K562 (cell line): ENCODE measurements around the gene HK1. TPM values are rescaled to one million over a fixed set of nuclear protein-coding genes. Genes with fewer than 3 reads are reported as not detected.
A peak's percentile ranks its signal among the peaks of the same experiment; 100 is the strongest.

ENCODE experiments used
- CBFA2T3 ChIP-seq: fragments of 450-650 bp; IDR thresholded peaks from 2 replicates; pipeline ENCODE4 v1.6.1; 2017
- NR4A1 ChIP-seq, 2 experiments: fragments of 250-450 bp in 1 of 2; fragments of 450-650 bp in 1 of 2; sonication (Bioruptor Pico) in 1 of 2; IDR thresholded peaks; 2 replicates each; pipeline versions ENCODE4 v1.4.0 to v1.6.1; 2016 to 2020; ENCODE audit warnings: mild to moderate bottlenecking in 2 of 2, missing compliant biosample characterization in 1 of 2, missing genetic modification characterization in 1 of 2, moderate library complexity in 1 of 2
- RAD51 ChIP-seq: fragments of 450-650 bp; IDR thresholded peaks from 2 replicates; pipeline ENCODE4 v1.7.1; 2016; ENCODE audit warnings: low read depth, mild to moderate bottlenecking, borderline replicate concordance
- RBM34 ChIP-seq: fragments of 200-400 bp; formaldehyde crosslinking; IDR thresholded peaks from 2 replicates; pipeline ENCODE4 v1.6.1; 2018; ENCODE audit warnings: low read length, borderline replicate concordance; ENCODE audit not compliant: insufficient read depth
- SAP30 ChIP-seq: fragments of 200-600 bp; sonication (generic); IDR thresholded peaks from 2 replicates; pipeline ENCODE4 v1.6.1; 2012; ENCODE audit warnings: borderline replicate concordance, low read depth, mild to moderate bottlenecking, moderate library complexity, low read length, control low read depth, inconsistent platforms; ENCODE audit not compliant: insufficient read depth, poor library complexity, severe bottlenecking
- SIRT6 ChIP-seq: IDR thresholded peaks from one replicate; pipeline ENCODE4 v1.6.1; 2012; ENCODE audit warnings: low read depth, mild to moderate bottlenecking, control low read depth, inconsistent platforms, low read length, moderate library complexity
- SREBF2 ChIP-seq: sonication (generic); formaldehyde crosslinking; IDR thresholded peaks from 2 replicates; pipeline ENCODE4 v1.4.0; 2020; ENCODE audit warnings: mild to moderate bottlenecking, missing genetic modification reagents
- TARDBP ChIP-seq: fragments of 450-650 bp; IDR thresholded peaks from 2 replicates; pipeline ENCODE4 v1.6.1; 2016
- ZNF253 ChIP-seq: fragments of 250-450 bp; sonication (Bioruptor Pico); conservative IDR thresholded peaks from 2 replicates; pipeline ENCODE4 v1.6.1; 2021; ENCODE audit warnings: mild to moderate bottlenecking
- ZNF695 ChIP-seq: fragments of 450-650 bp; formaldehyde crosslinking; IDR thresholded peaks from 2 replicates; pipeline ENCODE4 v1.4.0; 2020; ENCODE audit warnings: mild to moderate bottlenecking, moderate library complexity
- polyA plus RNA-seq, 8 experiments: library from polyadenylated mRNA; depleted of rRNA in 4 of 8; stranded (reverse) in 5 of 8; unstranded in 3 of 8; fragments of >200 nt; fragmentation: Nextera tagmentation in 2 of 8; fragmentation: Illumina TruSeq in 1 of 8; extraction: Ambion mirVana in 2 of 8; extraction: Trizol in 1 of 8; gene quantifications; 2 replicates each; pipeline versions ENCODE4 v1.2.1 to v1.2.3, GENCODE V29; 2011 to 2014; ENCODE audit warnings: inconsistent platforms in 1 of 8, missing spikeins in 1 of 8
- total RNA-seq, 7 experiments: library from RNA; depleted of rRNA in 6 of 7; stranded (reverse); fragments of >200 nt in 6 of 7; fragmentation: Illumina TruSeq in 2 of 7; extraction: Trizol in 2 of 7; gene quantifications; 2 replicates each; pipeline versions ENCODE4 v1.2.1 to v1.2.3, GENCODE V29; 2011 to 2021; ENCODE audit warnings: low replicate concordance in 1 of 7
- TF ChIP-seq, protein P1 (sequence below): fragments of 450-650 bp; IDR thresholded peaks from 2 replicates; pipeline ENCODE4 v1.6.1; 2016; ENCODE audit warnings: mild to moderate bottlenecking, moderate library complexity
- TF ChIP-seq, protein P2 (sequence below), 2 experiments: fragments of 450-650 bp; conservative IDR thresholded peaks; 2 replicates each; pipeline ENCODE4 v1.6.1; 2017; ENCODE audit warnings: mild to moderate bottlenecking in 2 of 2, moderate library complexity in 2 of 2

Gene HK1
- total and polyA plus RNA-seq, 9 of the 15 experiments (the other 6 are each of a cell fraction or from before 2014, with no cell fraction given) = 29.2 to 444 (median 193) TPM

DNA sequence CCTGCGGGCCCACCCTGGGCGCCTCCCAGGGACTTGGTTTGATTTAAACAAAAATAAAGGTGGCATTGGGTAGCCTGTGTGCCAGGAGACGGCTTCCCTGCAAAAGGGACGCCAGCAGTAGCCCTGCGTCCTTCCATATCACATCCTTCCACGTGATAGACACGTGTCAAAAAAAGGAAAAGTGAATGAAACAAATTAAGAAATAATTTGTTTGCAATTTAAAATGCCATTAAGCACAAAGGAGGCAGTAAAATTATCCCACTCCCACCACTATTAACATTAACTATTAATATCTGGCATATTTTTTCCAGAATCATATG is 130.8 kb downstream of the HK1 start (continued):
- TF ChIP-seq, protein P1, sequence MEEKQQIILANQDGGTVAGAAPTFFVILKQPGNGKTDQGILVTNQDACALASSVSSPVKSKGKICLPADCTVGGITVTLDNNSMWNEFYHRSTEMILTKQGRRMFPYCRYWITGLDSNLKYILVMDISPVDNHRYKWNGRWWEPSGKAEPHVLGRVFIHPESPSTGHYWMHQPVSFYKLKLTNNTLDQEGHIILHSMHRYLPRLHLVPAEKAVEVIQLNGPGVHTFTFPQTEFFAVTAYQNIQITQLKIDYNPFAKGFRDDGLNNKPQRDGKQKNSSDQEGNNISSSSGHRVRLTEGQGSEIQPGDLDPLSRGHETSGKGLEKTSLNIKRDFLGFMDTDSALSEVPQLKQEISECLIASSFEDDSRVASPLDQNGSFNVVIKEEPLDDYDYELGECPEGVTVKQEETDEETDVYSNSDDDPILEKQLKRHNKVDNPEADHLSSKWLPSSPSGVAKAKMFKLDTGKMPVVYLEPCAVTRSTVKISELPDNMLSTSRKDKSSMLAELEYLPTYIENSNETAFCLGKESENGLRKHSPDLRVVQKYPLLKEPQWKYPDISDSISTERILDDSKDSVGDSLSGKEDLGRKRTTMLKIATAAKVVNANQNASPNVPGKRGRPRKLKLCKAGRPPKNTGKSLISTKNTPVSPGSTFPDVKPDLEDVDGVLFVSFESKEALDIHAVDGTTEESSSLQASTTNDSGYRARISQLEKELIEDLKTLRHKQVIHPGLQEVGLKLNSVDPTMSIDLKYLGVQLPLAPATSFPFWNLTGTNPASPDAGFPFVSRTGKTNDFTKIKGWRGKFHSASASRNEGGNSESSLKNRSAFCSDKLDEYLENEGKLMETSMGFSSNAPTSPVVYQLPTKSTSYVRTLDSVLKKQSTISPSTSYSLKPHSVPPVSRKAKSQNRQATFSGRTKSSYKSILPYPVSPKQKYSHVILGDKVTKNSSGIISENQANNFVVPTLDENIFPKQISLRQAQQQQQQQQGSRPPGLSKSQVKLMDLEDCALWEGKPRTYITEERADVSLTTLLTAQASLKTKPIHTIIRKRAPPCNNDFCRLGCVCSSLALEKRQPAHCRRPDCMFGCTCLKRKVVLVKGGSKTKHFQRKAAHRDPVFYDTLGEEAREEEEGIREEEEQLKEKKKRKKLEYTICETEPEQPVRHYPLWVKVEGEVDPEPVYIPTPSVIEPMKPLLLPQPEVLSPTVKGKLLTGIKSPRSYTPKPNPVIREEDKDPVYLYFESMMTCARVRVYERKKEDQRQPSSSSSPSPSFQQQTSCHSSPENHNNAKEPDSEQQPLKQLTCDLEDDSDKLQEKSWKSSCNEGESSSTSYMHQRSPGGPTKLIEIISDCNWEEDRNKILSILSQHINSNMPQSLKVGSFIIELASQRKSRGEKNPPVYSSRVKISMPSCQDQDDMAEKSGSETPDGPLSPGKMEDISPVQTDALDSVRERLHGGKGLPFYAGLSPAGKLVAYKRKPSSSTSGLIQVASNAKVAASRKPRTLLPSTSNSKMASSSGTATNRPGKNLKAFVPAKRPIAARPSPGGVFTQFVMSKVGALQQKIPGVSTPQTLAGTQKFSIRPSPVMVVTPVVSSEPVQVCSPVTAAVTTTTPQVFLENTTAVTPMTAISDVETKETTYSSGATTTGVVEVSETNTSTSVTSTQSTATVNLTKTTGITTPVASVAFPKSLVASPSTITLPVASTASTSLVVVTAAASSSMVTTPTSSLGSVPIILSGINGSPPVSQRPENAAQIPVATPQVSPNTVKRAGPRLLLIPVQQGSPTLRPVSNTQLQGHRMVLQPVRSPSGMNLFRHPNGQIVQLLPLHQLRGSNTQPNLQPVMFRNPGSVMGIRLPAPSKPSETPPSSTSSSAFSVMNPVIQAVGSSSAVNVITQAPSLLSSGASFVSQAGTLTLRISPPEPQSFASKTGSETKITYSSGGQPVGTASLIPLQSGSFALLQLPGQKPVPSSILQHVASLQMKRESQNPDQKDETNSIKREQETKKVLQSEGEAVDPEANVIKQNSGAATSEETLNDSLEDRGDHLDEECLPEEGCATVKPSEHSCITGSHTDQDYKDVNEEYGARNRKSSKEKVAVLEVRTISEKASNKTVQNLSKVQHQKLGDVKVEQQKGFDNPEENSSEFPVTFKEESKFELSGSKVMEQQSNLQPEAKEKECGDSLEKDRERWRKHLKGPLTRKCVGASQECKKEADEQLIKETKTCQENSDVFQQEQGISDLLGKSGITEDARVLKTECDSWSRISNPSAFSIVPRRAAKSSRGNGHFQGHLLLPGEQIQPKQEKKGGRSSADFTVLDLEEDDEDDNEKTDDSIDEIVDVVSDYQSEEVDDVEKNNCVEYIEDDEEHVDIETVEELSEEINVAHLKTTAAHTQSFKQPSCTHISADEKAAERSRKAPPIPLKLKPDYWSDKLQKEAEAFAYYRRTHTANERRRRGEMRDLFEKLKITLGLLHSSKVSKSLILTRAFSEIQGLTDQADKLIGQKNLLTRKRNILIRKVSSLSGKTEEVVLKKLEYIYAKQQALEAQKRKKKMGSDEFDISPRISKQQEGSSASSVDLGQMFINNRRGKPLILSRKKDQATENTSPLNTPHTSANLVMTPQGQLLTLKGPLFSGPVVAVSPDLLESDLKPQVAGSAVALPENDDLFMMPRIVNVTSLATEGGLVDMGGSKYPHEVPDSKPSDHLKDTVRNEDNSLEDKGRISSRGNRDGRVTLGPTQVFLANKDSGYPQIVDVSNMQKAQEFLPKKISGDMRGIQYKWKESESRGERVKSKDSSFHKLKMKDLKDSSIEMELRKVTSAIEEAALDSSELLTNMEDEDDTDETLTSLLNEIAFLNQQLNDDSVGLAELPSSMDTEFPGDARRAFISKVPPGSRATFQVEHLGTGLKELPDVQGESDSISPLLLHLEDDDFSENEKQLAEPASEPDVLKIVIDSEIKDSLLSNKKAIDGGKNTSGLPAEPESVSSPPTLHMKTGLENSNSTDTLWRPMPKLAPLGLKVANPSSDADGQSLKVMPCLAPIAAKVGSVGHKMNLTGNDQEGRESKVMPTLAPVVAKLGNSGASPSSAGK = peak; percentile 49
- TF ChIP-seq RAD51 (peak; percentile 39; the same call in 1 of the 2 replicates), SAP30 (no peak), SIRT6 (no peak), ZNF695 (CRISPR knock-in tag) (no peak), RBM34 (no peak), CBFA2T3 (no peak), SREBF2 (CRISPR knock-in tag) (no peak), TARDBP (0 out of 2 replicates have a peak, but pooled peaks have one; percentile 0), ZNF253 (CRISPR knock-in tag) (no peak), NR4A1 (CRISPR knock-in tag; IDR thresholded peaks at IDR 0.05) (no peak), NR4A1 (tag; IDR thresholded peaks at IDR 0.05) (0 out of 2 replicates have a peak, but pooled peaks have one; percentile 2)
- TF ChIP-seq, protein P2, sequence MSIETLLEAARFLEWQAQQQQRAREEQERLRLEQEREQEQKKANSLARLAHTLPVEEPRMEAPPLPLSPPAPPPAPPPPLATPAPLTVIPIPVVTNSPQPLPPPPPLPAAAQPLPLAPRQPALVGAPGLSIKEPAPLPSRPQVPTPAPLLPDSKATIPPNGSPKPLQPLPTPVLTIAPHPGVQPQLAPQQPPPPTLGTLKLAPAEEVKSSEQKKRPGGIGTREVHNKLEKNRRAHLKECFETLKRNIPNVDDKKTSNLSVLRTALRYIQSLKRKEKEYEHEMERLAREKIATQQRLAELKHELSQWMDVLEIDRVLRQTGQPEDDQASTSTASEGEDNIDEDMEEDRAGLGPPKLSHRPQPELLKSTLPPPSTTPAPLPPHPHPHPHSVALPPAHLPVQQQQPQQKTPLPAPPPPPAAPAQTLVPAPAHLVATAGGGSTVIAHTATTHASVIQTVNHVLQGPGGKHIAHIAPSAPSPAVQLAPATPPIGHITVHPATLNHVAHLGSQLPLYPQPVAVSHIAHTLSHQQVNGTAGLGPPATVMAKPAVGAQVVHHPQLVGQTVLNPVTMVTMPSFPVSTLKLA (conservative IDR thresholded peaks at IDR 0.05) = peak; percentile 25 to 39; a peak in 1 of 4 replicates
